Activated CD8-positive, alpha-beta memory T cell treated with anti-CD3 and anti-CD28 coated beads, Interleukin-2, amount 50 U/mL, for 4 hours (primary cell): ENCODE data around the gene MBD3L2B.
"Not testable (repeated sequence)": the region's sequence is repeated elsewhere in the genome, so short reads cannot be mapped to it uniquely, and the experiment has no call there.

ENCODE experiments used
- DNase-seq: peaks from one replicate; pipeline ENCODE4 v3.0.0-alpha.2; 2020

MBD3L2B gene

DNA sequence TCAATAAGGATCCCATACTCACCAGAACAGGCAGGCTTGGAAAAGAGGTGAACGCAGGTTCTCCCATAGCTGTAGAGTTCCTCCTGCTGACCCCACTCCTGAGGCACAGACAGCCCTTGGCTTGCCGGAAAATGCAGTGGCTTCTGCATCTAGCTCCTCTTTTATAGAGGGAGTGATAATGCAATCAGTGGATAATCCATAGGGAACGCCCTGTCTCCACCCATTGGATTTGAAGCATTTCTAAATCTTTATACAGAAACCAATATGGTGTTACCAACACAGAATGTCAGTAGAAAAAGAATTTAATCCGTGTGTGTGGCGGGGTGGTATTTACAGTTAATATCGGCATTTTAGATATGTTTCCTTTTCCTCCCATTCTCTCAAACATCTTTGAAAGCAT is at the start of gene MBD3L2B:
Gene MBD3L2B, minus strand, starts transcription at position 101 of the 400 bp plus-strand sequence. Its CDS starts 34 bp downstream, at position 67.
- DNase-seq = not testable (repeated sequence)

DNA sequence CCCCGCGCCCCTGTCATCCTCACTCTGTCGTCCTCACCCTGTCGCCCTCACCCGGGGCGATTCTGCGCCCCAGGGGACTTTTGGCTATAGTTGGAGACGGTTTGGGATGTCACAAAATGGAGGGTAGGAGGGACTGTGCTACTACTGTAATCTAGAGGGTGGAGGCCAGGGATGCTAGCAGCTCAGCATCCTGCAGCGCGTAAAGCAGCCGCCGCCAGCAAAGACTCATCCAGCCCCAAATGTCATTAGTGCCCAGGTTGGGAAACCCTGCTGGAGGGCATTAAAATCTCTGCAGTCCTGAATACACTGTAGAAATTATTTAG is 48.6 kb upstream of the MBD3L2B start:
- DNase-seq = no peak

DNA sequence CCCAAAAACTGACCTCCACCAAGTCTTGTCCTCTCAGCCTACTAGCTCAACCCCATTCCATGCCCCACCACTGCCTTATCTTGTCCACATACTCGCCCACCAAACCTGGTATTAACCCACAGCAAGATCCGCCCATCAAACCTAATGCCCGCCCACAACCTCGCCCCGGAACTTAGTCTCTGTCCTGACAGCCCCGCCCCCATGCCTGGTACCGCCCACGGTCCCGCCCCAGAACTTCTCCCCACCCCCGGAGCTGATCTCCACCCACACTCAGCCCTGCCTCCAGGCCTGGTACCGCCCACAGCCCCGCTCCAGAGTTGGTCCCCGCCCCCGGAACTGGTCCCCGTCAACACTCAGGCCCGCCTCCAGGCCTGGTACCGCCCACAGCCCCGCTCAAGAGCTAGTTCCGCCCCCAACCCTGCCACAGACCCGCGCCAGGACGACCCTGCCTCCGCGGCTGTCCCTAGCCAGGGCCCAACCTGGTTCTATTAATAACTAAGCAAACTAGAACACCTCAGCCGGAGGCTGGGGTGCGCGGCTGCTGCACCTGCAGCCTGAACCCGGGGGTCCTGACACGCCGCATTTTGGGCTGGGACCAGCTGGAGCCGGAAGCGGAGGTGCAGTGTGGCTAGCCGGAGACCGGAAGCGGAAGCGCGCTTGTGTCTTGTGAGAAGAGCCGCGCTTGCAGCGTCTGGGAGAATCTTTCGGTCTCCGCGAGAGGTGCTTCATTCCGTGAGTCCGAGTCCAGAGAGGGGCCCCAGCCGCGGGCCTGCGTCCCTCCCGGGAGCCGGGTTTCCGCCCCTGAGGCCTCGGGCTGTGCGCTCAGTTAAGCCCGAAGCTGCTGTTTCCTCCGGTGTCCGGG is 48.0 kb upstream of the MBD3L2B start, which contains the start of gene ZNF557:
Gene ZNF557, plus strand, starts transcription at position 662 of the 862 bp plus-strand sequence. CDS start 5,372 bp downstream, outside the sequence.
- peak; percentile 99 for DNase-seq

DNA sequence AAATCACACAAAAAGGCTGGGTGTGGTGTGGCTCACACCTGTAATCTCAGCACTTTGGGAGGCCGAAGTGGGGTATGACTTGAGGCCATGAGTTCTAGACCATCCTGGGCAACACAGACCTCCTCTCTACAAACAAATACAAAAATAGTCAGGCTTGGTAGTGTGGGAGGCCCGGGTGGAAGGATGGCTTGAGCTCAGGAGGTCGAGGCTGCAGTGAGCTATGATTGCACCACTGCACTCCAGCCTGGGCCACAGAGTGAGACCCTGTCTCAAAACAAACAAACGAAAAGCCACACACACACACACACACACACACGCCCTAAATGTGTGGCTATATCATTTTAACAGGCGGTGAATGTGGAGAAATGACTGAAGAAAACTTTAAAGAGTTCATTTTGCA is 47.4 kb upstream of the MBD3L2B start:
- DNase-seq = no peak

DNA sequence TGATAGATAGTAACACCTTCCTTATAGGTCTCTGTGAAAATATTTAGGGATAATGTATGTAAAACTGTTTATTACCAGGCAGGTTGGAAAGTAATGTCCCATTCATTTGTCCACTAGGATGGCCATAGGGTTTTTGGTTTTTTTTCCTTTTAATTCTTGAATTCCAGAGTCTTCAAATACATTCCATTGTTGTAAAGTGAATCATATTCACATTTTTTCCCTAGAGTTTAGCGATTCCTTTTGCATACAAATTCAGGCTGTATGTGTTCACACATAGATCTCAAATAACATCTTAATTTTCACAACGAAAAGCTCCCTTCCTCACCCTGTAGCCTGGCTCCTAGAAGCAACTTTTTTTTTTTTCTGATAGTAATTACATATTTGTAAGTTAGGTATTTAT is 46.5 kb upstream of the MBD3L2B start:
- DNase-seq = no peak

DNA sequence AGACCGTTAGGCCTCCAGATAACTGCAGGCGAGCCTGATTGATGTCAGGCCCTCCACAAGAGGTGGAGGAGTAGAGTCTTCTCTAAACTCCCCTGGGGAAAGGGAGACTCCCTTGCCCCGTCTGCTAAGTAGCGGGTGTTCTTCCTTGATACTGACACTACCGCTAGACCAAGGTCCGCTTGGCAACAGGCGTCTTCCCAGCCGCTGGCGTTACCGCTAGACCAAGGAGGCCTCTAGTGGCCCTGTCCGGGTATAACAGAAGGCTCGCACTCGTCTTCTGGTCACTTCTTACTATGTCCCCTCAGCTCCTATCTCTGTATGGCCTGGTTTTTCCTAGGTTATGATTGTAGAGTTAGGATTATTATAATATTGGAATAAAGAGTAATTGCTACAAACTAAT is 45.9 kb upstream of the MBD3L2B start:
- not testable (repeated sequence) for DNase-seq

DNA sequence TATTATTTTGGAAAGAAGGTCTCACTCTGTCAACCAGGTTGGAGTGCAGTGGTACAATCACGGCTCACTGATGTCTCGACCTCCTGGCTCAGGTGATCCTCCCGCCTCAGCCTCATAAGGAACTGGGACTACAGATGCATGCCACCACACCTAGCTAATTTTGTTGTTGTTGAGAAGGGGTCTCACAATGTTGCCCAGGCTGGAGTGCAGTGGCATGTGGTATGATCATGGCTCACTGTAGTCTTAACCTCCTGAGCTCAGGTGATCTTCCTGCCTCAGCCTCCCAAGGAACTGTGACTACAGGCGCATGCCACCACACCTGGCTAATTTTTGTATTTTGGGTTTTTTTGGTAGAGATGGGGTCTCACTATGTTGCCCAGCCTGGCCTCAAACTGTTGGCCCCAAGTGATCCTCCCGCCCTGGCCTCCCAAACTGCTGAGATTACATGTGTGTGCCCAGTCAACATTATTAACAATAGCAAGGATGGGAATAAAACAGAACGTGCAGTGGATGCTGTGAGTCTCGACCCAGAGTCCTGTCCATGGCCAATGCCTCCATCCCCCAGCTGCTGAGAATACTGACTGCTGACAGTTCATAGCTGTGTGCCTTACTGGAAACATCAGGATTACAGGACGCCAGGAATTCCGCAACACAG is 42.7 kb upstream of the MBD3L2B start:
- no peak for DNase-seq

DNA sequence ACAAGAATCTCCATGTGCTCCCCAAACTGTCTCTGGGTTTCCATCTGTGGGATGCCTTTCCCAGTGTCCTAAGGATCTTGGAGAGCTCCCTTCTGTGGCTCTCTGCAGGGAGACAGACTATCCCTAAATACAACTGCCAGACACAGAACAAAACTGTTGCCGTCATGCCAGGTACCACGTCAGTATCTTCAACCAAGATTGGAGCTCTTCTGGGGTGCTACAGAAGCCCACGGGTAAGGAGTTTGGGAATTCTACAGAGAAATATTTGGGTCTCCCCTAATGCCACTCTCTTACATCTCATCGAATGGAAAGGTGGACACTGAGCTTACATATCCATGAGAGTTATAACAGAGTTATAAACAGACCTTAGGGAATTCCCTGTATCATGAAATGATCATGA is 42.1 kb upstream of the MBD3L2B start:
- DNase-seq = no peak

DNA sequence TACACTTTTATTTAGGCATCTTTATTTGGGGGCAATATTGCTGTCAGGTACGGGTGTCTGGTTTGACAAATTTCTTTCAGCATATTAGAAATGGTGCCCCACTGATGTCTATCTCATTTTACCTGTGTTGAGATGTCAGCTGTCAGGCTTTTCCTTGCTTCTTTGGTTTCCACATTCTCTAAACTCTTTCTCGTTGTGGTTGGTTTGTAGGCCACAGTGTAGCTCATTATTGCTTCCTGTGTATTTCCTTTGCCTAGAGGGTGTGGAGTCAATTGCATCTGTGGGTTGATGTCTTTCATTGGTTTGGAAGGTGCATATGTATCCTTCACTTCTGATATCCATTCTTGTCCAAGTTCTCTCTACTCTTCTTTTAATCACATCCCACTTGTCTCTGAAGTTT is 38.7 kb upstream of the MBD3L2B start:
- not testable (repeated sequence) for DNase-seq

DNA sequence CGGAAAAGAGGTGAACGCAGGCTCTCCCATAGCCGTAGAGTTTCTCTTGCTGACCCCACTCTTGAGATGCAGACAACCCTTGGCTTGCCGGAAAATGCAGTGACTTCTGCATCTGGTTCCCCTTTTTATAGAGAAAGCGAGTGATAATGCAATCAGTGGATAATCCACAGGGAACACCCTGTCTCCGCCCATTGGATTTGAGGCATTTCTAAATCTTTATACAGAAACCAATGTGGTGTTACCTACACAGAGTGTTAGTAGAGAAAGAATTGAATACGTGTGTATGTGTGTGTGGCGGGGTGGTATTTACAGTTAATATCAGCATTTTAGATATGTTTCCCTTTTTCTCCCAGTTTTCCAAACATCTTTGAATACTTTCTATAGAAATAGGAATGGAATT is 37.3 kb upstream of the MBD3L2B start, which contains the start of gene MBD3L3:
Gene MBD3L3, minus strand, starts transcription at position 101 of the 400 bp plus-strand sequence. Its CDS starts 71 bp downstream, at position 30.
- not testable (repeated sequence) for DNase-seq

DNA sequence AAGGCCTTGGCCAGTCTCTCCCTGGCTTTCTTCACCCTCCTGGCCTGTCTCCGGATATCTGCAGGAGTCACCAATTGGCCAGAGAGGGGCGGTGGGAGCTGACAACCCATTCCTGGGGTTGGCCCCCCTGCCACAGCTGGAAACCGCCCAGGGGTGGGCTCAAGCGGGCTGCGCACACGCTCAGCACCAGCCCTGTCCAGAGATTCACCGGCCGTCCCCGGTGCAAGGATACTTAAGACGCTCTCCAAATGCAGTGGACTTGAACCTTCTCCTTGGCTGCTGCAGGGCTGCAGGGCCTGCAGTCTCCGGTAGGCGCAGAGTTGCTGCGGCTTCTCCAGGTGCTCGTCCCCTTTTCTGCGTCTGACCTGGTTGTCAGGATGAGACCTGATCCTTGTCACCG is 35.1 kb upstream of the MBD3L2B start:
- DNase-seq = not testable (repeated sequence)

DNA sequence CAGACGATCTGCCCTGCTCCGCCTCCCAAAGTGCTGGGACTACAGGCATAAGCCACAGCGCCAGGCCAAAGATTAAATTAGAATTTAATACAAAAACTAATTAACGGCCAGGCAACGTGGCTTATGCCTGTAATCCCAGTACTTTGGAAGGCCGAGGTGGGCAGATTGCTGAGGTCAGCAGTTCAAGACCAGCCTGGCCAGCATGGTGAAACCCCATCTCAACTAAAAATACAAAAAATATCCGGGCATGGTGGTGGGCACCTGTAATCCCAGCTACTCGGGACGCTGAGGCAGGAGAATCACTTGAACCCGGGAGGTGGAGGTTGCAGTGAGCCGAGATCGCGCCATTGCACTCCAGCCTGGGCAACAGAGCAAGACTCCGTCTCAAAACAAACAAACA is 34.4 kb upstream of the MBD3L2B start:
- DNase-seq = not testable (repeated sequence)

DNA sequence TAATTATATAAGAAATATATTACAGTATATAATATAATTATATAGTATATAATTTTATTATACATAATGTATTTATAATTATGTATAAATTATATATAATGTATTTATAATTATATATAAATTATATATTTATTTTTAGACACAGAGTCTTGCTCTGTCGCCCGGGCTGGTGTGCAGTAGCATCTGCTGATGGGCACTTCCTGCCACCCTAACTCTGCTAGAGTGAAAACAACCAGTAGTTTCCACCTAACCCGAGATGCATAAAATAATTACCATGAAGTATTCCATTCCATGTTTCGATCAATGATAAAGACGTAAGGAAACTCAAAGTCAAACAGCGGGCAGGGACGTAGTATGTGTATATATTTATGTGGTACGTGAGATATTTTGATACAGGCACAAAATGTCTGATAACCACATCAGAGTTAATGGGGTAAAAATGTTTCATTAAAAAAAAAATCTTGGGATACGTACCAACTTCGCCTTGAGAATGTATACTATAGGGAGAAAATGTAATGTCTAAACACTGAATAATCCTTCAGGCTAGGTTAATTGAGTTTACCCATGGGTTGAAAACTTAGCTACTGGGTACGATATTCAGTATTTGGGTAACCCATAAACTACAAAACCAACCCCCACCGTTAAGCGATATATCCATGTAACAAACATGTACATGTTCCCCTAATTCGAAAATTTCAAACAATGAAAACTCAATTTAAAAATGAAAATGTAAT is 33.6 kb upstream of the MBD3L2B start:
- DNase-seq = not testable (repeated sequence)

DNA sequence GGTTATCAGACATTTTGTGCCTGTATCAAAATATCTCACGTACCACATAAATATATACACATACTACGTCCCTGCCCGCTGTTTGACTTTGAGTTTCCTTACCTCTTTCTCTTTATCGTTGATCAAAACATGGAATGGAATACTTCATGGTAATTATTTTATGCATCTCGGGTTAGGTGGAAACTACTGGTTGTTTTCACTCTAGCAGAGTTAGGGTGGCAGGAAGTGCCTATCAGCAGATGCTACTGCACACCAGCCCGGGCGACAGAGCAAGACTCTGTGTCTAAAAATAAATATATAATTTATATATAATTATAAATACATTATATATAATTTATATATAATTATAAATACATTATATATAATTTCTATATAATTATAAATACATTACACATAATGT is 31.7 kb upstream of the MBD3L2B start:
- not testable (repeated sequence) for DNase-seq

DNA sequence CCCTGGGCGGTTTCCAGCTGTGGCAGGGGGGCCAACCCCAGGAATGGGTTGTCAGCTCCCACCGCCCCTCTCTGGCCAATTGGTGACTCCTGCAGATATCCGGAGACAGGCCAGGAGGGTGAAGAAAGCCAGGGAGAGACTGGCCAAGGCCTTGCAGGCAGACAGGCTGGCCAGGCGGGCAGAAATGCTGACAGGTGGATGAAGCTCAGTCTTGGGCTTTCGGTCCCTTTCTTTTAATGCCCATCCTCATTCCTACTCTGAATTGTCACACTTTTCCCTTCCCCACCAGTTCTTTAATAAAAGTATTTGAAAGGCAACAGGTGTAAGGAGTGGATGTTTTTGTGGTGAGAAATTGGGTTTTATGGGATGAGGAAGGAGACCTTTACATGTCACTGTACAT is 30.2 kb upstream of the MBD3L2B start:
- DNase-seq = not testable (repeated sequence)

DNA sequence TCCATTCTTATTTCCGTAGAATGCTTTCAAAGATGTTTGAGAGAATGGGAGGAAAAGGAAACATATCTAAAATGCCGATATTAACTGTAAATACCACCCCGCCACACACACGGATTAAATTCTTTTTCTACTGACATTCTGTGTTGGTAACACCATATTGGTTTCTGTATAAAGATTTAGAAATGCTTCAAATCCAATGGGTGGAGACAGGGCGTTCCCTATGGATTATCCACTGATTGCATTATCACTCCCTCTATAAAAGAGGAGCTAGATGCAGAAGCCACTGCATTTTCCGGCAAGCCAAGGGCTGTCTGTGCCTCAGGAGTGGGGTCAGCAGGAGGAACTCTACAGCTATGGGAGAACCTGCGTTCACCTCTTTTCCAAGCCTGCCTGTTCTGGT is 27.8 kb upstream of the MBD3L2B start, which contains the start of gene MBD3L2:
Gene MBD3L2, plus strand, starts transcription at position 301 of the 400 bp plus-strand sequence. Its CDS starts 53 bp downstream, at position 354.
- DNase-seq = not testable (repeated sequence)

DNA sequence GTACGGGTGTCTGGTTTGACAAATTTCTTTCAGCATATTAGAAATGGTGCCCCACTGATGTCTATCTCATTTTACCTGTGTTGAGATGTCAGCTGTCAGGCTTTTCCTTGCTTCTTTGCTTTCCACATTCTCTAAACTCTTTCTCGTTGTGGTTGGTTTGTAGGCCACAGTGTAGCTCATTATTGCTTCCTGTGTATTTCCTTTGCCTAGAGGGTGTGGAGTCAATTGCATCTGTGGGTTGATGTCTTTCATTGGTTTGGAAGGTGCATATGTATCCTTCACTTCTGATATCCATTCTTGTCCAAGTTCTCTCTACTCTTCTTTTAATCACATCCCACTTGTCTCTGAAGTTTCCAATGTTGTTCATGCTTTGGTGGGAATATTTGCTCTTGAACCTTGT is 20.3 kb upstream of the MBD3L2B start:
- not testable (repeated sequence) for DNase-seq

DNA sequence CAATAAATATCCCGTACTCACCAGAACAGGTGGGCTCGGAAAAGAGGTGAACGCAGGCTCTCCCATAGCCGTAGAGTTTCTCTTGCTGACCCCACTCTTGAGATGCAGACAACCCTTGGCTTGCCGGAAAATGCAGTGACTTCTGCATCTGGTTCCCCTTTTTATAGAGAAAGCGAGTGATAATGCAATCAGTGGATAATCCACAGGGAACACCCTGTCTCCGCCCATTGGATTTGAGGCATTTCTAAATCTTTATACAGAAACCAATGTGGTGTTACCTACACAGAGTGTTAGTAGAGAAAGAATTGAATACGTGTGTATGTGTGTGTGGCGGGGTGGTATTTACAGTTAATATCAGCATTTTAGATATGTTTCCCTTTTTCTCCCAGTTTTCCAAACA is 18.8 kb upstream of the MBD3L2B start, which contains the start of gene MBD3L4:
Gene MBD3L4, minus strand, starts transcription at position 101 of the 400 bp plus-strand sequence. Its CDS starts 35 bp downstream, at position 66.
- DNase-seq = not testable (repeated sequence)

DNA sequence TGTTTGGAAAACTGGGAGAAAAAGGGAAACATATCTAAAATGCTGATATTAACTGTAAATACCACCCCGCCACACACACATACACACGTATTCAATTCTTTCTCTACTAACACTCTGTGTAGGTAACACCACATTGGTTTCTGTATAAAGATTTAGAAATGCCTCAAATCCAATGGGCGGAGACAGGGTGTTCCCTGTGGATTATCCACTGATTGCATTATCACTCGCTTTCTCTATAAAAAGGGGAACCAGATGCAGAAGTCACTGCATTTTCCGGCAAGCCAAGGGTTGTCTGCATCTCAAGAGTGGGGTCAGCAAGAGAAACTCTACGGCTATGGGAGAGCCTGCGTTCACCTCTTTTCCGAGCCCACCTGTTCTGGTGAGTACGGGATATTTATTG is 9.0 kb upstream of the MBD3L2B start, which contains the start of gene MBD3L5:
Gene MBD3L5, plus strand, starts transcription at position 301 of the 400 bp plus-strand sequence. Its CDS starts 34 bp downstream, at position 335.
- not testable (repeated sequence) for DNase-seq

DNA sequence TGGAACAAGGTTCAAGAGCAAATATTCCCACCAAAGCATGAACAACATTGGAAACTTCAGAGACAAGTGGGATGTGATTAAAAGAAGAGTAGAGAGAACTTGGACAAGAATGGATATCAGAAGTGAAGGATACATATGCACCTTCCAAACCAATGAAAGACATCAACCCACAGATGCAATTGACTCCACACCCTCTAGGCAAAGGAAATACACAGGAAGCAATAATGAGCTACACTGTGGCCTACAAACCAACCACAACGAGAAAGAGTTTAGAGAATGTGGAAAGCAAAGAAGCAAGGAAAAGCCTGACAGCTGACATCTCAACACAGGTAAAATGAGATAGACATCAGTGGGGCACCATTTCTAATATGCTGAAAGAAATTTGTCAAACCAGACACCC is 7.6 kb upstream of the MBD3L2B start:
- DNase-seq = not testable (repeated sequence)

DNA sequence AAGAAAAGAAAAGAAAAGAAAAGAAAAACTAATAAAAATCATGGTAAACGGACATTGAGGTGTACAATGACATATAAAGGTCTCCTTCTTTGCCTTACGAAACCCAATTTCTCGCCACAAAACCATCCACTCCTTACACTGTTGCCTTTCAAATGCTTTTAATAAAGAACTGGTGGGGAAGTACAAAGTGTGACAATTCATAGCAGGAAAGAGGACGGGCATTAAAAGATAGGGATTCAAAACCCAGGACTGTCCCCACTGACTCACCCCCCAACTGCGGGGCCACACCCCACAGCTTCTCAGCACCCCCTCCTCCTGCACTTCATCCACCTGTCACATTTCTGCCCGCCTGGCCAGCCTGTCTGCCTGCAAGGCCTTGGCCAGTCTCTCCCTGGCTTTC is 2.4 kb downstream of the MBD3L2B start:
- no peak for DNase-seq

DNA sequence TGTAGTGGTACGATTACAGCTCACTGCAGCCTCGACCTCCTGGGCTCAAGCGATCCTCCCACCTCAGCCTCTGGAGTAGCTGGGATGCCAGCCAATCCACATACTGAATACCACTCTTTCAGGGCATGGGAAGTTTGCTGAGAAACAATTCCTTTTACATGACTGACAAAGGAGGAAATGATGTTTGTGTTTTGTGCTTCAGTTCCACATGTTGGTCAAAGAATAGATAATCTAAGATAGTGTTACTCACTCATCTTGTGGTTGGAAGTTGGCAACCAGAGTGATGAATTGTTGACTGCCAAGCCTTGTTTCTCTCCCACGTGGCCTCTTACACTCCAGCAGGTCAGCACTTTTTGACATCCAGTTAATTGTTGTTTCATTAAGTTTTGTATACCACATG is 7.6 kb downstream of the MBD3L2B start:
- DNase-seq = no peak
